Esophagus squamous epithelium (tissue), 5 donors: Measurements from ENCODE around the gene ORAI3. TPM values are rescaled to one million over a fixed set of nuclear protein-coding genes. Genes with fewer than 3 reads are reported as not detected.

Experiments used
- DNase-seq: peaks from one replicate; lab custom pipeline; 2025; lab: John Stamatoyannopoulos, UW
- H3K27ac ChIP-seq, 4 donors: fragments of 200-600 bp; sonication (generic); one replicate each; pipeline ENCODE4 v1.5.1; 2016 to 2019; ENCODE audit warnings: mild to moderate bottlenecking in 1 of 4
- H3K27me3 ChIP-seq, 4 donors: fragments of 200-600 bp; sonication (generic); 1 replicate in 3 of 4; 2 replicates in 1 of 4; pipeline versions ENCODE4 v1.5.1 to v1.6.0; 2017 to 2021; ENCODE audit warnings: antibody characterized with exemption in 1 of 4
- H3K36me3 ChIP-seq, 3 donors: fragments of 200-600 bp; sonication (generic); one replicate each; pipeline ENCODE4 v1.5.1; 2016 to 2019
- H3K4me1 ChIP-seq, 3 donors: fragments of 200-600 bp; sonication (generic); one replicate each; pipeline ENCODE4 v1.5.1; 2017 to 2019
- H3K4me3 ChIP-seq, 4 donors: fragments of 200-600 bp; sonication (generic); 1 replicate in 3 of 4; 2 replicates in 1 of 4; pipeline ENCODE4 v1.5.1; 2016 to 2019; ENCODE audit warnings: mild to moderate bottlenecking in 2 of 4, moderate library complexity in 1 of 4
- H3K9me3 ChIP-seq, 3 donors: fragments of 200-600 bp; sonication (generic); one replicate each; pipeline ENCODE4 v1.5.1; 2016 to 2019
- POLR2A ChIP-seq, 4 donors: fragments of 450-650 bp; IDR thresholded peaks; one replicate each; pipeline ENCODE4 v1.6.1; 2017; ENCODE audit warnings: antibody characterized with exemption in 4 of 4, mild to moderate bottlenecking in 4 of 4, moderate library complexity in 3 of 4
- WGBS, 2 donors: methylation state at CpG; one replicate each; pipeline ENCODE4 v1.1.5; 2018; 5-methylcytosine and 5-hydroxymethylcytosine counted together
- intact Hi-C: fragments of 100-400 bp; cut with DNase I; formaldehyde crosslinking; loops from one replicate; pipeline ENCODE4 v1.15.0; 2022
- total RNA-seq, 4 donors: library from RNA; depleted of rRNA; stranded (reverse); fragments of >200 nt; gene quantifications; one replicate each; pipeline ENCODE4 v1.1.0, GENCODE V29; 2016
- TF ChIP-seq, protein P1 (sequence below), 6 experiments: fragments of 450-650 bp in 4 of 6; fragments of 200-600 bp in 2 of 6; sonication (generic) in 2 of 6; IDR thresholded peaks; one replicate each; pipeline ENCODE4 v1.5.1; 2016 to 2019; ENCODE audit warnings: antibody characterized with exemption in 6 of 6, mild to moderate bottlenecking in 4 of 6, moderate library complexity in 4 of 6
- donor health status: DM: yes; HTN: yes; CAD: no.

ORAI3 gene
- total RNA-seq, 4 donors from 2014 or later = 4.0 to 28.6 (median 18.0) TPM

DNA sequence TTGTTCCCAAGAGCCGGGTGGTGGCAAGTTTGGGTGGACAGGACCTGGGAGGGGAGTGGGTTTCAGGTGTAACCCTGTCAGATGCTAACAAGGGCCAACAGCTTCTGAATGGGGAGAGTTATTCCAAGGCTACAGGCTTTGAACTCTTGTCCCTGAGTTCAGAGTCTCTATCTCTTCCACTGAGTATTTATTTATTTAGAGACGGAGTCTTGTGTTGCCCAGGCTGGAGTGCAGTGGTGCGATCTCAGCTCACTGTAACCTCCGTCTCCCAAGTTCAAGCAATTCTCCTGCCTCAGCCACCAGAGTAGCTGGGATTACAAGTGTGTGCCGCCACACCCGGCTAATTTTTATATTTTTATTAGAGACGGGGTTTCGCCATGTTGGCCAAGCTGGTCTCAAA is 6.1 kb downstream of the ORAI3 start:
- Histone ChIP-seq H3K4me3 (no peak overlapping the region), H3K27ac (no peak overlapping the region), H3K9me3 (no peaks in the 10 kb centered on the region), H3K36me3 (peaks cover 0 to 11% (median 6%) of the 10 kb centered on the region in 3 donors), H3K4me1 (peaks cover 31 to 71% (median 54%) of the 10 kb centered on the region in 3 donors), H3K27me3 (no peaks in the 10 kb centered on the region)
- TF ChIP-seq, protein P1, sequence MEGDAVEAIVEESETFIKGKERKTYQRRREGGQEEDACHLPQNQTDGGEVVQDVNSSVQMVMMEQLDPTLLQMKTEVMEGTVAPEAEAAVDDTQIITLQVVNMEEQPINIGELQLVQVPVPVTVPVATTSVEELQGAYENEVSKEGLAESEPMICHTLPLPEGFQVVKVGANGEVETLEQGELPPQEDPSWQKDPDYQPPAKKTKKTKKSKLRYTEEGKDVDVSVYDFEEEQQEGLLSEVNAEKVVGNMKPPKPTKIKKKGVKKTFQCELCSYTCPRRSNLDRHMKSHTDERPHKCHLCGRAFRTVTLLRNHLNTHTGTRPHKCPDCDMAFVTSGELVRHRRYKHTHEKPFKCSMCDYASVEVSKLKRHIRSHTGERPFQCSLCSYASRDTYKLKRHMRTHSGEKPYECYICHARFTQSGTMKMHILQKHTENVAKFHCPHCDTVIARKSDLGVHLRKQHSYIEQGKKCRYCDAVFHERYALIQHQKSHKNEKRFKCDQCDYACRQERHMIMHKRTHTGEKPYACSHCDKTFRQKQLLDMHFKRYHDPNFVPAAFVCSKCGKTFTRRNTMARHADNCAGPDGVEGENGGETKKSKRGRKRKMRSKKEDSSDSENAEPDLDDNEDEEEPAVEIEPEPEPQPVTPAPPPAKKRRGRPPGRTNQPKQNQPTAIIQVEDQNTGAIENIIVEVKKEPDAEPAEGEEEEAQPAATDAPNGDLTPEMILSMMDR (IDR thresholded peaks at IDR 0.05) = no peak
- no peak for TF ChIP-seq POLR2A (IDR thresholded peaks at IDR 0.05)
- intact Hi-C loops = no loop called here
- DNase-seq = no peak
- 76 to 86% methylated on average over 8 of the region's 8 CpGs for WGBS, 2 donors

GRCh38 chr16:30956601-30957455 is 8.0 kb downstream of the ORAI3 start:
- WGBS, 2 donors = 11 to 75% methylated on average over 2 to 9 of the region's 42 CpGs
- TF ChIP-seq POLR2A (IDR thresholded peaks at IDR 0.05) = no peak
- TF ChIP-seq, protein P1 (IDR thresholded peaks at IDR 0.05) = peak in 3 of 6 experiments; percentile 19 to 26 (median 20)
- intact Hi-C loops = no loop called here
- H3K27me3 ChIP-seq = no peaks in the 10 kb centered on the region
- peak overlapping the region; percentile 93 to 99 (median 98) for H3K27ac ChIP-seq
- peak overlapping the region; percentile 54 to 99 (median 85) for H3K4me3 ChIP-seq
- peaks cover 17 to 52% (median 36%) of the 10 kb centered on the region in 3 donors for H3K4me1 ChIP-seq
- peaks cover 11 to 29% (median 18%) of the 10 kb centered on the region in 3 donors for H3K36me3 ChIP-seq
- H3K9me3 ChIP-seq = no peaks in the 10 kb centered on the region
- DNase-seq = no peak

DNA sequence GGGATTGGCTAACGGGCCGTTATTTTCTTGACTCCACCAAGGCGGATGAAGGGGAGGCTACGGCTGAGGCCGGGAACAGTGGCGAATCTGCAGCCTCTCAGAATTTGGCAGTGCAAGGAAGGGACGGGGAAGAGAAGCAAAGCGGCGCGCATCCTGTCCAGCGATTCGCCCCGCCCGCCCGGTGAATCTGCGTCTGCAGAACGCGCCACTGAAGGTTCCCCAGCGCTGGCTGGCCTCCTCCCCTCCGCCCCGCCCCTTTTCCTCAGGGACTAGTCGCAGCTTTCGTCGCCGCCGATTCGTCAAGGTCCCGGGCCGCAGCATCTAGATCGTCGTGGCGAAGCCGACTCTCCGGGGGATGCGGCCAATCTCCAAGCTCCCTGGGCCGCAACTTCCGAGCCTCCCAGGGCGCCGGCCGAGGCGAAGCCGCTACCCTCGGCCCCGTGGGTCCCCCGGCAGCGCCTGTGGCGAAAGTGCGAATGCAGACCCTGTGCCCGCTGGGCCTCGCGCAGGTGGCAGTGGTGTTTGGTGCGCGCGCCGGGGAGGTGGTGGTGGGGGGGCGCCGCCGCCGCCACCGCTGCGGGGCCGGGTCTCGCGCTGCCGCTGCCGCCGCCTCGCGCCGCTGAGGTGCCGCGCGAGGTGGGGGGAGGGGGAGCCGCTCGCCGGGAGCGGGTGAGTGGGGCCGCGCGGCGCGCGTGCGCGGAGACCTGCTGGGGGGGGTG is 8.7 kb downstream of the ORAI3 start, which contains the start of gene SETD1A:
Gene SETD1A (plus strand): TSS at position 299 of the 719 bp plus-strand sequence. CDS start 978 bp downstream, outside the sequence.
- H3K4me1 ChIP-seq = peaks cover 17 to 44% (median 28%) of the 10 kb centered on the region in 3 donors
- intact Hi-C loops = no loop called here
- peak within 1 kb of the TSS; percentile 93 to 99 (median 98) for H3K27ac ChIP-seq
- no peaks in the 10 kb centered on the region for H3K9me3 ChIP-seq
- WGBS, 2 donors = 0% methylated on average over 8 of the region's 85 CpGs; no CpG with 5 or more reads in 1 of the 2 donors
- H3K36me3 ChIP-seq = peaks cover 18 to 37% (median 26%) of the 10 kb centered on the region in 3 donors
- TF ChIP-seq, protein P1 (IDR thresholded peaks at IDR 0.05) = peak in 2 of 6 experiments; percentile 3 to 32
- peak in 2 of 4 donors; percentile 43 to 48 for TF ChIP-seq POLR2A (IDR thresholded peaks at IDR 0.05)
- peak within 1 kb of the TSS; percentile 54 to 99 (median 85) for H3K4me3 ChIP-seq
- no peaks in the 10 kb centered on the region for H3K27me3 ChIP-seq
- peak; percentile 84 for DNase-seq

DNA sequence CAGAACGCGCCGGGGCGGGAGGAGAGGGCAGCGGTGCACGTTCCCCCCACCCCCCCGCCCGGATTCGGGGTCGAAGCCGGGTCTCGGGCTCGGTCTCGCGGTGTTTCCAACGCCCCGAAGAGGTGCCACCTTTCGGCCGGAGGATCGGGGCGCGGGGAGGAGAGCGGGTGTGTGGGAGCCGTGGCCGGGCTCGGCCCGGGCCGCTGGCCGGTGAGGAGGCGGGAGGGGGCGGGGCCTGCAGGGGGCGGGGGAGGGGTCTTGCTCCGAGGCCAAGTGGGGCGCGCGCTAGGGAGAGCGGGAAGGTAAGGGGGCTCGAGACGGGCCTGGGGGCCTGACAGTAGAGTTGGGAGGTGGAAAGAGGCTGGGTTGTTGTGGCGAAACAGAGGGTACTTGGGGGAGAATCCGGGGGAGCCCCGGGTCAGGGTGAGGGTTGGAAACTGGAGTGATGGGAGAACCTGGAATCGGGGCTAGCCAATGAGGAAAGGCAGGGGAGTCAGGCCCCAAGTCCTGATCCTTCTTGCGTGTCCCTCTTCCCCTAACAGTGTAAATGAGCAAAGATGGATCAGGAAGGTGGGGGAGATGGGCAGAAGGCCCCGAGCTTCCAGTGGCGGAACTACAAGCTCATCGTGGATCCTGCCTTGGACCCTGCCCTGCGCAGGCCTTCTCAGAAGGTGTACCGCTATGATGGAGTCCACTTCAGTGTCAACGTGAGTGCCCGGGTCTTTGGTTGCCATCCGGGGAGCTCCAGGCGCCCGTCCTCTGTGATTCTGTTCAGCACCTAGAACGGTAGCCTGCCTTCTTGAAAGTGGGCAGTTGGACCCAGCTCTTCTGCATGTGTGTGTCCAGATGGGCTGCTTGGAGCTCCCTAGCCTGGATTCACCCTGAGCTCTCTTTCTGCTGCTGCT is 9.6 kb downstream of the ORAI3 start:
- no peaks in the 10 kb centered on the region for H3K27me3 ChIP-seq
- DNase-seq = no peak
- TF ChIP-seq, protein P1 (IDR thresholded peaks at IDR 0.05) = no peak
- TF ChIP-seq POLR2A (IDR thresholded peaks at IDR 0.05) = no peak
- intact Hi-C loops = no loop called here
- peak overlapping the region; percentile 54 to 99 (median 85) for H3K4me3 ChIP-seq
- 21 to 27% methylated on average over 15 to 23 of the region's 55 CpGs for WGBS, 2 donors
- H3K36me3 ChIP-seq = peaks cover 24 to 45% (median 34%) of the 10 kb centered on the region in 3 donors
- peaks cover 17 to 36% (median 25%) of the 10 kb centered on the region in 3 donors for H3K4me1 ChIP-seq
- peak overlapping the region; percentile 93 to 99 (median 98) for H3K27ac ChIP-seq
- no peaks in the 10 kb centered on the region for H3K9me3 ChIP-seq
